Measurements from ENCODE around the gene MYO1E.
A peak's percentile ranks its signal among the peaks of the same experiment; 100 is the strongest.

Gene MYO1E

GRCh38 chr15:59315914-59316451 is 56.7 kb downstream of the MYO1E start:
- no peak for DNase-seq (ENCODE audit: low read depth)

- no peak for DNase-seq (ENCODE audit: low read depth)
These were observed 58.9 kb downstream of the MYO1E start for GRCh38 chr15:59313641-59314332.

GRCh38 chr15:59312205-59312604 is 60.5 kb downstream of the MYO1E start:
- no peak for DNase-seq (ENCODE audit: low read depth)

- DNase-seq (ENCODE audit: low read depth): no peak
These were observed 61.5 kb downstream of the MYO1E start for GRCh38 chr15:59311195-59311594.

- DNase-seq (ENCODE audit: low read depth): no peak
These were observed 63.3 kb downstream of the MYO1E start for GRCh38 chr15:59309405-59309804.

GRCh38 chr15:59307165-59307537 is 65.5 kb downstream of the MYO1E start:
- no peak for DNase-seq (ENCODE audit: low read depth)

- DNase-seq (ENCODE audit: low read depth): no peak
These were observed 66.0 kb downstream of the MYO1E start for GRCh38 chr15:59306520-59307164.

- no peak for DNase-seq (ENCODE audit: low read depth)
These were observed 67.9 kb downstream of the MYO1E start for GRCh38 chr15:59304807-59305206.

GRCh38 chr15:59304034-59304795 is 68.5 kb downstream of the MYO1E start:
- no peak for DNase-seq (ENCODE audit: low read depth)

- DNase-seq (ENCODE audit: low read depth): no peak
These were observed 69.0 kb downstream of the MYO1E start for GRCh38 chr15:59303633-59304032.

GRCh38 chr15:59303136-59303535 is 69.5 kb downstream of the MYO1E start:
- no peak for DNase-seq (ENCODE audit: low read depth)

- no peak for DNase-seq (ENCODE audit: low read depth)
These were observed 71.1 kb downstream of the MYO1E start for GRCh38 chr15:59301527-59301926.

- no peak for DNase-seq (ENCODE audit: low read depth)
These were observed 72.0 kb downstream of the MYO1E start for GRCh38 chr15:59300618-59301139.

- peak; percentile 49 for DNase-seq (ENCODE audit: low read depth)
These were observed 72.6 kb downstream of the MYO1E start for GRCh38 chr15:59299929-59300617.

- no peak for DNase-seq (ENCODE audit: low read depth)
These were observed 73.8 kb downstream of the MYO1E start for GRCh38 chr15:59298854-59299250.

- DNase-seq (ENCODE audit: low read depth): peak; percentile 34
These were observed 74.3 kb downstream of the MYO1E start for GRCh38 chr15:59298225-59298853.

GRCh38 chr15:59296181-59296617 is 76.5 kb downstream of the MYO1E start:
- no peak for DNase-seq (ENCODE audit: low read depth)

GRCh38 chr15:59295261-59296001 is 77.2 kb downstream of the MYO1E start:
- no peak for DNase-seq (ENCODE audit: low read depth)

- DNase-seq (ENCODE audit: low read depth): no peak
These were observed 78.0 kb downstream of the MYO1E start for GRCh38 chr15:59294574-59295260.

Data from activated T-cell treated with anti-CD3 and anti-CD28 coated beads for 48 hours (primary cell).